ENCODE results near the gene MYO3B.
A peak's percentile ranks its signal among the peaks of the same experiment; 100 is the strongest.

Gene MYO3B

GRCh38 chr2:170221317-170222288, 43.7 kb downstream of the MYO3B start (continued):
- TF ChIP-seq ZEB2 (tag by site-specific recombination; IDR thresholded peaks at IDR 0.05): no peak
- TF ChIP-seq SP7 (tag by site-specific recombination; IDR thresholded peaks at IDR 0.05): peak; percentile 64
- no peak for TF ChIP-seq ZNF792 (tag by site-specific recombination; IDR thresholded peaks at IDR 0.05)
- no peak for TF ChIP-seq ZNF24 (tag by site-specific recombination; IDR thresholded peaks at IDR 0.05)
- TF ChIP-seq ZNF555 (tag by site-specific recombination; conservative IDR thresholded peaks at IDR 0.05): no peak
- TF ChIP-seq REPIN1 (tag by site-specific recombination; IDR thresholded peaks at IDR 0.05; ENCODE audit: low read depth): no peak
- TF ChIP-seq ZNF175 (tag by site-specific recombination; IDR thresholded peaks at IDR 0.05): no peak
- no peak for TF ChIP-seq ZNF596 (tag by site-specific recombination; IDR thresholded peaks at IDR 0.05)
- TF ChIP-seq SP3 (tag by site-specific recombination; IDR thresholded peaks at IDR 0.05): no peak
- peak; percentile 78 for TF ChIP-seq SCRT2 (tag by site-specific recombination; IDR thresholded peaks at IDR 0.05)
- TF ChIP-seq ZNF626 (tag by site-specific recombination; IDR thresholded peaks at IDR 0.05): no peak
- TF ChIP-seq ZNF670 (tag by site-specific recombination; IDR thresholded peaks at IDR 0.05; ENCODE audit: low read depth): no peak
- TF ChIP-seq ZNF558 (tag by site-specific recombination; IDR thresholded peaks at IDR 0.05): no peak
- TF ChIP-seq, protein P1, sequence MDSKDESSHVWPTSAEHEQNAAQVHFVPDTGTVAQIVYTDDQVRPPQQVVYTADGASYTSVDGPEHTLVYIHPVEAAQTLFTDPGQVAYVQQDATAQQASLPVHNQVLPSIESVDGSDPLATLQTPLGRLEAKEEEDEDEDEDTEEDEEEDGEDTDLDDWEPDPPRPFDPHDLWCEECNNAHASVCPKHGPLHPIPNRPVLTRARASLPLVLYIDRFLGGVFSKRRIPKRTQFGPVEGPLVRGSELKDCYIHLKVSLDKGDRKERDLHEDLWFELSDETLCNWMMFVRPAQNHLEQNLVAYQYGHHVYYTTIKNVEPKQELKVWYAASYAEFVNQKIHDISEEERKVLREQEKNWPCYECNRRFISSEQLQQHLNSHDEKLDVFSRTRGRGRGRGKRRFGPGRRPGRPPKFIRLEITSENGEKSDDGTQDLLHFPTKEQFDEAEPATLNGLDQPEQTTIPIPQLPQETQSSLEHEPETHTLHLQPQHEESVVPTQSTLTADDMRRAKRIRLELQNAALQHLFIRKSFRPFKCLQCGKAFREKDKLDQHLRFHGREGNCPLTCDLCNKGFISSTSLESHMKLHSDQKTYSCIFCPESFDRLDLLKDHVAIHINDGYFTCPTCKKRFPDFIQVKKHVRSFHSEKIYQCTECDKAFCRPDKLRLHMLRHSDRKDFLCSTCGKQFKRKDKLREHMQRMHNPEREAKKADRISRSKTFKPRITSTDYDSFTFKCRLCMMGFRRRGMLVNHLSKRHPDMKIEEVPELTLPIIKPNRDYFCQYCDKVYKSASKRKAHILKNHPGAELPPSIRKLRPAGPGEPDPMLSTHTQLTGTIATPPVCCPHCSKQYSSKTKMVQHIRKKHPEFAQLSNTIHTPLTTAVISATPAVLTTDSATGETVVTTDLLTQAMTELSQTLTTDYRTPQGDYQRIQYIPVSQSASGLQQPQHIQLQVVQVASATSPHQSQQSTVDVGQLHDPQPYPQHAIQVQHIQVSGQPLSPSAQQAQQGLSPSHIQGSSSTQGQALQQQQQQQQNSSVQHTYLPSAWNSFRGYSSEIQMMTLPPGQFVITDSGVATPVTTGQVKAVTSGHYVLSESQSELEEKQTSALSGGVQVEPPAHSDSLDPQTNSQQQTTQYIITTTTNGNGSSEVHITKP (tag by site-specific recombination; IDR thresholded peaks at IDR 0.05): peak; percentile 70
- TF ChIP-seq ZNF335 (tag by site-specific recombination; conservative IDR thresholded peaks at IDR 0.05): peak; percentile 33; the same call in 1 of the 2 replicates
- no peak for TF ChIP-seq RBAK (tag by site-specific recombination; IDR thresholded peaks at IDR 0.05)
- TF ChIP-seq ZNF513 (tag by site-specific recombination; IDR thresholded peaks at IDR 0.05): no peak
- no peak for TF ChIP-seq ZNF114 (tag by site-specific recombination; IDR thresholded peaks at IDR 0.05)
- no peak for TF ChIP-seq EGR2 (tag by site-specific recombination; IDR thresholded peaks at IDR 0.05; ENCODE audit: low read depth)
- no peak for TF ChIP-seq ZSCAN16 (tag by site-specific recombination; IDR thresholded peaks at IDR 0.05)
- no peak for TF ChIP-seq ZNF157 (tag by site-specific recombination; IDR thresholded peaks at IDR 0.05)
- peak; percentile 57; the same call in 1 of the 2 replicates for TF ChIP-seq ZNF394 (tag by site-specific recombination; IDR thresholded peaks at IDR 0.05; ENCODE audit: borderline replicate concordance)
- peak; percentile 39; the same call in 1 of the 2 replicates for TF ChIP-seq SCRT1 (tag by site-specific recombination; IDR thresholded peaks at IDR 0.05; ENCODE audit: borderline replicate concordance)
- no peak for TF ChIP-seq ZNF704 (tag by site-specific recombination; IDR thresholded peaks at IDR 0.05)
- no peak for TF ChIP-seq ZNF146 (tag by site-specific recombination; IDR thresholded peaks at IDR 0.05)
- no peak for TF ChIP-seq ZNF777 (tag by site-specific recombination; IDR thresholded peaks at IDR 0.05; ENCODE audit: borderline replicate concordance)
- TF ChIP-seq ZNF514 (tag by site-specific recombination; IDR thresholded peaks at IDR 0.05): no peak
- TF ChIP-seq, protein P2, sequence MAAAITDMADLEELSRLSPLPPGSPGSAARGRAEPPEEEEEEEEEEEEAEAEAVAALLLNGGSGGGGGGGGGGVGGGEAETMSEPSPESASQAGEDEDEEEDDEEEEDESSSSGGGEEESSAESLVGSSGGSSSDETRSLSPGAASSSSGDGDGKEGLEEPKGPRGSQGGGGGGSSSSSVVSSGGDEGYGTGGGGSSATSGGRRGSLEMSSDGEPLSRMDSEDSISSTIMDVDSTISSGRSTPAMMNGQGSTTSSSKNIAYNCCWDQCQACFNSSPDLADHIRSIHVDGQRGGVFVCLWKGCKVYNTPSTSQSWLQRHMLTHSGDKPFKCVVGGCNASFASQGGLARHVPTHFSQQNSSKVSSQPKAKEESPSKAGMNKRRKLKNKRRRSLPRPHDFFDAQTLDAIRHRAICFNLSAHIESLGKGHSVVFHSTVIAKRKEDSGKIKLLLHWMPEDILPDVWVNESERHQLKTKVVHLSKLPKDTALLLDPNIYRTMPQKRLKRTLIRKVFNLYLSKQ (tag by site-specific recombination; IDR thresholded peaks at IDR 0.05; ENCODE audit: borderline replicate concordance): no peak
- no peak for TF ChIP-seq ZNF37A (tag by site-specific recombination; IDR thresholded peaks at IDR 0.05)
- TF ChIP-seq ZNF677 (tag by site-specific recombination; IDR thresholded peaks at IDR 0.05): no peak
- TF ChIP-seq ZNF529 (tag by site-specific recombination; IDR thresholded peaks at IDR 0.05; ENCODE audit: insufficient replicate concordance): no peak
- TF ChIP-seq ZNF560 (tag by site-specific recombination; IDR thresholded peaks at IDR 0.05; ENCODE audit: borderline replicate concordance): no peak
- TF ChIP-seq TCF7L2 (IDR thresholded peaks at IDR 0.05; ENCODE audit: borderline replicate concordance, low read depth, low read length): 0 out of 2 replicates have a peak, but pooled peaks have one; percentile 33

Measured in HEK293 (cell line).